HG02884 (cell line): ENCODE measurements around the gene MBTPS1.

ENCODE experiments used
- ATAC-seq: cut with Tn5 transposase; IDR thresholded peaks from one replicate; pipeline ENCODE4 v1.9.1; 2021; ENCODE audit warnings: mild to moderate bottlenecking, moderate library complexity; ENCODE audit not compliant: unreplicated experiment

MBTPS1 gene

DNA sequence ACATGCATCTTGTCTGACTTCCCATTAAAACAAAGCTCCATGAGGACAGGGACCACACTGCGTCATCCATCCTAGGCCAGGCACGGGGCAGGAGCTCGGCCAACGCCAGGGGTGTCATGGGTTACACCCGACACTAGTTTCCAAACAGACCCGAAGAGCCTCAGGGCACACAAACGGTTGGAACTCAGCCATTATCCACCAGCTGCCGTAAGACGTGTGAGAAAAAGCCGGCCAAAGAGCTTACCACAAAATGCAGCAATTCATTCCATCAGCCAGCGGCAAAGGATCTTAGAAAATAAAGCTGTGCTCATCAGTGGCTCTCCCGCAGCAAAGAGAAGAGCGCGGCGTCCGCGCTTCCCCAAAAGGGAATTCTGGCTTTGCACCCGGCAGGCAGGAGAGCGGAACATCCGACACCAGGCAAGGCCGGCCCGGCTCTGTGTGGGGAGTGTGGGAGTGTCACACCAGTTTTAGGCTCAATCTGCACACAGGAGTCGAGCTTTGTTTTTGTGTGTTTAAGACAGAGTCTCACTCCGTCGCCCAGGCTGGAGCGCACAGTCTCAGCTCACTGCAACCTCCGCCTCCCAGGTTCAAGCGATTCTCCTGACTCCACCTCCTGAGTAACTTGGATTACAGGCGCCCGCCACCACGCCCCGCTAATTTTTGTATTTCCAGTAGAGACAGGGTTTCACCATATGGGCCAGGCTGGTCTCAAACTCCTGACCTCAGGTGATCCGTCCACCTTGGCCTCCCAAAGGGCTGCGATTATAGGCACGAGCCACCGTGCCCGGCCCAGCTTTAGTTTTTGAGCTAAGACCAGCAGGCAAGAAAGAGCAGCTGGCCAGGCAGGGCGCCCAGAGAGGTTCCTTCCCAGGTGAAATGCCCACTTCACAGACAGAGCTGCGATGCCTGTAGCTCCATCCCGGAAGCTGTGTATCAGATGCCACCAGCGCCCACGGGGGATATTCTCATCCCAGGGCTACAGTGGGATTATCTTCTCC lies 75.6 kb downstream of the MBTPS1 start:
- no peak for ATAC-seq

DNA sequence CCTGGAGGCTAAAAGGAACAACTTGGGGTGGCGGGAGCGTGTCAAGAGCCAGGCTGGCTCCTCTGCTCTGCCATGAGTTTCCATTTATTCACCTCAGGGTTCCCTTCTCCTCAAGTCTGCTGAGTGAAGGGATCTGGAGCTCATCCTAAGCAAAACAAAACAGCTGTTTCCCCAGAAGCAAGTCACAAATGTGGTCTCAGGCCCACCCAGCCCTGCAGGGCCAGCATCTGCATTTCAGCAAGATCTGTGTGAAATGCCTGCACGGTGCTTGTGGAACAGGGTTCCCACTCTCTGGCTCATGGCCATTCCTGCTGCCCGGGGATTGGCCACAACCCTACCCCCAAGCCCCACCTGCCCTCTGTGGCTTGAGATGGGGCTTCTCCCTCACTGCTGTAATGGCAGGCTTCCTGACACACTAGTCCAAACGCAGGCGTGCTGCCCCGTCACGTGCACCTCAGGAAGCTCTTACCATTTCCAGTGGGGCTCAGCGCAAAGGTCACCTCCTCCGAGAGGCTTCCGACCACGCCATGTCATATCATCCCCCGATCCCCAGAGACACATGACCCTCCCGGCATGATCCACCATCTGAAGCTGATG lies 76.4 kb downstream of the MBTPS1 start:
- ATAC-seq = no peak

DNA sequence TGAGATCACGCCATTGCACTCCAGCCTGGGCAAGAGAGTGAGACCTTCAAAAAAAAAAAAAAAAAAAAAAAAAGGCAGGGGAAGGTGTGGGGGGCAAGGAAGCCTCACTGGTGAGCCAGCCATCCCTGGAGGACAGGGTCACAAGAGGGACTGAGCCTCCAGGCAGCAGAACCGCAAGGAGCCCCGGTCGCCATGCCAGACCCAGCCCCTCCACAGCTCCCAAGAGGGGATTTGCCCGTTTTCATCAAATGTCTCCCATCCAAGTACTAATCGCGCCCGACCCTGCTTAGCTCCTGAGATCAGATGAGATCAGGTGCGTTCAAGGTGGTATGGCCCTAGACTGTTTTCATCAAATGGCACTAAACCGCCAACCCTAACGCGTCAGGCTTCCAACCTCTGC lies 77.0 kb downstream of the MBTPS1 start:
- no peak for ATAC-seq

DNA sequence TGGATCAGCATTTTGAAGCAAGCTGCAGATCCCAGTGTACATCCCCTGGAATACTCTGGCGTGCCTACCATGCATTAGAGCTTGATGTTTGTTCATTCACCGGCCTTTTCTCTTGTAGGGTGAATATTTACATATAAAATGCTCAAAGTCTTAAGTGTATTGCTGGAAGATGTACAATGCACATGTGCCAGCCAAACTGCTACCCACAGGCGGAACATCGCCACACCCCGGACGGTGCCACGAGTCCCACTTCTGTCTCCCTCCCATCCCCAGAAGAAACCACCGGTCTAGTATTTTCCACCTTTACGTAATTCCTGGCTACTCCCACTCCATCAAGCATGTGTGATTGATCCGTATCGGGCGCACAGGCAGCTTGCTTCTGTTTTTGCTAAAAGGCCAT lies 78.3 kb downstream of the MBTPS1 start:
- no peak for ATAC-seq

DNA sequence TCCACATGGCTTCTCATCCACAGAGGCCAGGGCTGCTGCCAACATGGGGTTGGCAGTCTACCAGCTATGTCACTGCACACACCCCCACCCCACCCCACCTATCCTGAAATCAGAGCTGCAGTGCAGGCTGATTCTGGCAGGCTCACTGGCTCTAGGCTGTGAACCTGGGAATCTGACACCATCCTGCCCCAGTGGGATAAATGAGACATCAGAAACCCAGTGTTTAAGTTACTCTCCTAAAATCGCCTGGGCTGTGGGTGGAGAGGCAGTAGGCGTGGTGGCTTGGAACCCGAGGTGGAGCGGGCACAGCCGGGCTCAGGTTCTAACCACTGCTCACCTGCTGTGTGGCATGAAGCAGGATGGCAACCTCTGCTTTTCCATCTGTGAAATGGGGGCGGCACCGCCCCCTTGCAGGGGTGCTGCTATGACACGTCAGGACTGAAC lies 79.7 kb downstream of the MBTPS1 start:
- ATAC-seq = no peak

DNA sequence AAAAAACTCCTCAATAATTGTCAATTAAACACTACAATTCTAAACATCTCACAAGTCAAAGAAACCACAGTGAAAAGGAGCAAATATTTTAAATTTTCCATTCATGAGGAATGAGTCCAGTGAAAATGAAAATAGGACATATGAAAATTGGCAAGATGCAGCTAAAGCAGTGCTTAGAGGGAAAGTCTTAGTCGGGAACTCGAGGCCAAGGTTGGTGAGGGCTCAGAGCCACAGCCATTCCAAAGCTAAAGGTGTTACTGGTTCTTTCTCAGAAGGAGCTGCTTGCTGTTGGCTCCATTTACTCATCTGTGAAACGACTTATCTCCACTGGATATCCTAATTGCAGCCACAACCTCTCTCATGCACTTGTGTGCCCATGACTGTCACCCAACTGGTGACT lies 80.6 kb downstream of the MBTPS1 start:
- no peak for ATAC-seq

DNA sequence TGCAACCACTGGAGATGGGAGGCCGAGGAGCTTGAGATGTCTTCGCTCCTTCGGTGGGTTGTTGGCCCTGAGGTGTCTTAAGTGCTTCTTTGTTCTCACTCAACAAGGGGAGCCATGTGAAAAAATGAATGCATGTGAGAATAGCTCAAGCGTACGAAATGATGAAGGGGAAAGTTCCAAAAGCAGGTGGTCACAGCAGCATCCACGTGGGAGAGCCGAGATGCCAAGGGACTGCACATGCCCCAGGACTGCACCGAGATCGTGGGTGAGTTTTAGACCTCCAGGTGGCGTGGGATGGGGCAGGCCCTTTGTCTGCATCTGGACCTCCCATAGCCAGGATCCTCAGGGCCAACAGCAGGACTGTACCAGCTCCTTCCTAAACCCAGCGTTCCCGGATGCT lies 82.2 kb downstream of the MBTPS1 start:
- no peak for ATAC-seq

DNA sequence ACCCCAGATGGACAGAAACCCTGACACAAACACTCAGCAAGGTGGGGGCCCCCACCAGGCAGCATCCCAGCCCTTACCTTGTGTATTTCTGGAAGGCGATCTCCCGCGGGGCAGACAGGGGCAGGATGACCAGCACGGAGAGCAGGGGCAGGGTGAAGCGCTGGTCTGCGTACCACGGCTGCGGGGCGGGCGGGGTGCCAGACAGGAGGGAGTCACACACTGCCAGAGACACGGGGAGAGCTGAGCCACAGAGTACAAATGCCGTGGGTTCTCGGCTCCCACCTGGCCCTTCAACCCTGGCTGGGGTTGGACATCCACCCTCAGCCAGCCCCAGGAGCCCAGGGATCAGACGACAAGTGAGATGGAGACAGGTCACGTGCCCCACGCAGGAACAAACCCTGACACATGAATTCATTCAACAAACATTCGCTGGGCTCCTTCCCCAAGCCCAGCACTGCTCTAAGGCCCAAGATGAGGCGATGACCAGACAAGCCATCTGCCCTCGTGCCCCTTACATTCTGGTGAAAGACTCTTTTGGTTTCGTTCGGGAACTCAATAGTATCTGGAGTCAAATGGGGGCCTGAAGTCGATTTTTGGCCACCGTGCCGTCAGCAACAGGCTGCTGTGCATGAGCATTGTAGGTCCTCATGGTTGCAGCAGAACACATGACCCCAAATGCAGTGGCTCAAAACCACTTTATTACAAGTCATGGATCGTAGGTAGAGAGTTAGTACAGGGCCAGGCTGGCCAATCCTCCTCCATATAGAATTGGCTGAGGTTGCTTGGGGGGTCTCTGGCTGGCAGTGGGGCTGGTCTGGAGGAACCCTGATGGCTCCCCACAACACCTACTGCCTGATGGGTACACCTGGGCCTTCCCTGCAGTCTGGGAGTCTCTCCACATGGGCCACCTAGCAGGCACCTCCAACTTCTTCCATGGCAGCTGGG lies 83.2 kb downstream of the MBTPS1 start:
- no peak for ATAC-seq

DNA sequence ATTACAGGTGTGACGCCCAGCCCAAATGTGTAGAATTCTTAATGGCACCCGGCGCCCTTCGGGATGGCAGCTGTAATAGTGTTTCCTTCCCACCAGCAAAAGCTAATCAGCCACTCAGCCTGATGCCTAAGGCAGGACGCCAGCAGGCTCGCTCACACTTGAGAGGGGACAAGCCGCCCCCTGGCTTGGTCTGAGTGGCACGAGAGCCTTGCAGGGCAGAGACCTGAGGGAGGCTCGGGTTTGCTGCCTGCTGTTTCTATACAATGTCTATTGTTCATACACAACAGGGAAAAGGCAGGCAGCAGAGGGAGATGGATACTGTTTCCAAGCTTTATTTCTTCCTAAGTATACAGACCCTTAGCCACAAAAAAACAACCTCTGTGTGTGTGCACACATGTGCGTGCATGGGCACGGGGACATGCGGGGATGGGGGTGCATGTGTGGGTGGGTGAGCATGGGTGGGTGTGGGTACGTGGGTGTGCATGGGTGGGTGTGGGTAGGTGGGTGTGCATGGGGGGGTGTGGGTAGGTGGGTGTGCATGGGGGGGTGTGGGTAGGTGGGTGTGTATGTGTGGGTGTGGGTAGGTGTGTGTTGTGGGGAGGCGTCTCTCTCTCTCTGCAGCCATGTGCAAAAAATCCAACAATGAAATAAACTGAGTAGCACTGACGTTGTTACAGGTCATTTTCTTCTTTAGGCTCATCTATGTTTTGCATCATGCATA lies 84.1 kb downstream of the MBTPS1 start:
- no peak for ATAC-seq

DNA sequence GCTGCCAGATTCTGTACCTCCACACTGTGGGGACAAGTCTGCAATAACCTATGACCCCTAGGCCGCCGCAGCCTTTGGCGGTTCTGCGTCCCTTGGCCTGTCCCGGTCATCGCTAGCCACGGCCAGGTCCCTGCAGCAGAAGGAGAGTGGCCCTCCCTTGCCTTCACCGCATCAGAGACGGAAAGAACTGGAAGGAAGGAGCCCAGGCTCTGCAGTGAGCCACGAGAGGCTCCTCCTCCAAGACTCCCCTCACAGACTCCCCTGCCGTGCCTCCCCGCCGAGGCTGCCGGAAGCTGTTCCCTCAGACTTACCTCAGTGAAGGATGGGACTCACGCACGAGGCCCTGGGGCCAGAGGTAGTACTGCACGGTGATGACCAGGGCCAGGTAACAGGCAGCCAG lies 85.2 kb downstream of the MBTPS1 start:
- ATAC-seq = no peak

DNA sequence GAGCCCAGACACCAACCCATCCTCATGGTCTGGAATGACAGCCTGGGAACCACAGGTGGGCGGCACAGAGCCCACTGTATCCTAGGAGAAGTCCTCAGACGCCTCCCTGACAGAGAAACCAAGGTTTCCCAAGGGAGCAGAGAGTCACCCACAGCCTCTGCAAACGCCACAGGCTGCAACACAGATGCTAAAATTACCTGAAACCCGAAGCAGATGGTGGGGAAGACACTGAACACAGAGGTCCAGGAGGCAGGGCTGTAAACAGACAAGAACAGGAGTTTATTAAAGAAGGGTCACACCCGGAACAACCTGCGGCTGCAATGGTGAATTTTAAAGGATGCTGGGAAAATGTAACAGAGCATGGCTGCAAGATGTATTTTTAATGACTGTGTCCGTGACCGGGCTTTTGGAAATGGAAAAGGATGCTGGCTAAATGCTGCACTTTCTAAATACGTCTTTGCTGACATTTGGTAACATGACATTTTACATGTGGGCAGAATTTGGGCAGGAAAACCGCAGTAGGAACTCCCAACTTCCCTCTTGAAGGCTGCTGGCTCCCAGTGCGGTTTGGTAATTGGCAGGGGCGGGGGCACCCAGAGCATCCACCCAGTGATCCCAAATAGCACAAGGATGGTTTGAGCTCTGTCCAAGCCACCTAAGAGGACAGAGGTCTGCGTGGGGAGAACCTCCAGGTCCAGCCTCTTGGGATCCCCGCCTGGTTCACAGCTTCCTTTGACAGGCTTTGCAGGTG lies 87.3 kb downstream of the MBTPS1 start:
- no peak for ATAC-seq

DNA sequence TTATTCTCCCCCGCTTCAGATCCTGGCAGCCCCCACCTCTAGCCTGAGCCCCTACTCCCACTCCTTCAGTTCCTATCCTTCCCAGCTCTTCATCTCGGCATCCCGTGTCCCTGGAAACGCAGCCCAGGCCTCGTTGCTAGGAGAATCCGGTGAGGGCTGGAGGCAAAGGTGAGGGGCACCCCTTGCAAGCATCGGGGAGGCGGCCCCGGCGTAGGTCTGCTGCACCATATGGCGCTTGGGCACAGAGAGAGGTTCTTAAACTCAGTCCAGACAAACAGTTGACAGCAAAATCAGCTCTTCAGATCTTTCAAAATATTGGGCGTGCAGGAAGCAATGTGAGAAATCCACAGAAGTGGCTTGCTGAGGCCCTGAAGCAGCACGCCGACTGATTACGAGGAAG lies 89.1 kb downstream of the MBTPS1 start:
- ATAC-seq = no peak

DNA sequence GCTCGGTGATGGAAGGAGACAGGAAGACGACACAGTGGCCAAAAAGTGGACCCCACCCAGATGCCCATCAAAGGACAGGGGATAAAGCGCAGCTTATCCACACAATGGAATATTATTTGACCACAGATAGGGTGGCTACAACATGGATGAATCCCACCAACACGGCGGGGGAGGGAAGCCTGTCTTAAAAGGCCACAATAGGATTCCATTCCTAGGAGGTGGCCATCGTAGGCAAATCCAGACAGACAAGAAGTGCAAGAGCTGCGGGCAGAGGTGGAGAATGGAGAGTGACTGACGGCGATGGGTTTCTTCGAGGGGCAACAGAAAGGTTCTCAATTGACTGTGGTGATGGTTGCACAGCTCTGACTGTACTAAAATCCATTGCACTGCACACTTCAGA lies 90.1 kb downstream of the MBTPS1 start:
- ATAC-seq = no peak

DNA sequence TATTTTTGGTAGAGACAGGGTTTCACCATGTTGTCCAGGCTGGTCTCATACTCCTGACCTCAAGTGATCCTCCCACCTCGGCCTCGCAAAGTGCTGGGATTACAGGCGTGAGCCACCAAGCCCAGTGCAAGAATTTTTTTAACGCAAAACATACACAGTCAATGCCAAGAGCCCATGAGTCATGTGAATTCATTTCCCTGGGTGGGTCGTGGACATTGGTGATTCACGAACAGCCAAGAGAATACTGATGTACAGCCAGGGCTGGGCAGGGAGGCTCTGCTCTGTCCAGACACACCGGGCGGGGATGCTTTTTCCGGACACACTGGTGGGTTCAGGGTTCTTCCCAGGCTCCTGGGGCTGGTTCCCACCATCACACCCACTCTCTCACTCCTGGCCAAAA lies 91.9 kb downstream of the MBTPS1 start:
- ATAC-seq = no peak

DNA sequence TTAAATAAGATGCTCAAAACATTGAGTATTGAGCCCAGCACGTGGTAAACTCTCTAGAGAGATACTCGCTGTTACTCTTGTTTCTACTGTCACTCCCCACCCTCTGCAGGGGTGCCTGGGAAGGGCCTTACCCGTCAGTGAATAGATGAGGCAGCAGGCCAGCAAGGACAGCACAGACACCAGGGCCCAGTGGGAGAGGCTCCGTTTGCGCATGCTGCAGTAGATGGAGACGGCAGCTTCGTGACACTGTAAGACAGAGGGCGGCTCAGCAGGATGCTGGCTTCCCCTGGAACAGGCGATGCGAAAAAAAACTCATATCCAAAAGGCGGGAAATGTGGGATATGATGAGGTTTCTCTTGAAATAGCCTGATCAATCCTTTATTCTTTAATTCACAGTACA lies 94.1 kb downstream of the MBTPS1 start:
- no peak for ATAC-seq

DNA sequence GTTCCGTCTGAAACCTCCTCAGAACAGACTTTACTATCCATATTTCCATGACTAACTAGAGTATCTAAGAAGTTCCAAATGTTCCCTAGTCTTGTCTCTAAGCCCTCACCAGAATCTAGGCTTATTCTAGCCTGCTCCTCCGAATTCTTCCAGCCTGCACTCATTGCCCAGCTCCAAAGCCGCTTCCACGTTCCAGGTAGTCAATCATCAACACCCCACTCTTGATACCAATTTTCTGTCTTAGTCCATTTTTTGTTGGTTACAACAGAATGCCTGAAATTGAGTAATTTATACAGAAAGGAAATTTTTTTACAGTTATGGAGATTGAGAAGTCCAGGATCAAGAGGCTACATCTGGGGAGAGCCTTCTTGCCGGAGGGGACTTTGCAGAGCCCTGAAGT lies 95.3 kb downstream of the MBTPS1 start:
- ATAC-seq = no peak

DNA sequence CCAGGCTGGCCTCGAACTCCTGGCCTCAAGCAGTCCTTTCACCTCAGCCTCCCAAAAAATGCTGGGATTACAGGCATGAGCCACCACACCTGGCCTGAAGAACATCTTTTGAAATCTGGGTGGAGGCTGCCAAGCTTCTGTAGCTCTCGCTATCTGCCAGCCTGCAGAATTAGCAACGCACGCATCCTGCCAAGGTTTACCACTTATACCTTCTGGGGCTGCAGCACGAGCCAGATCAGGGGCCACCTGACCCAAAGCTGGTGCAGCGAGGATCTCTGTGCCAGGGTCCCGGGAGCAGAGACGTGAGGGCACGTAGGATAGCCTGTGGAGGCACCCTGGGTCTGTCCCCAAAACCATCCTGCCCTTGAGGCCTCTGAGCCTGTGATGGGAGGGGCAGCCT lies 96.4 kb downstream of the MBTPS1 start:
- no peak for ATAC-seq

DNA sequence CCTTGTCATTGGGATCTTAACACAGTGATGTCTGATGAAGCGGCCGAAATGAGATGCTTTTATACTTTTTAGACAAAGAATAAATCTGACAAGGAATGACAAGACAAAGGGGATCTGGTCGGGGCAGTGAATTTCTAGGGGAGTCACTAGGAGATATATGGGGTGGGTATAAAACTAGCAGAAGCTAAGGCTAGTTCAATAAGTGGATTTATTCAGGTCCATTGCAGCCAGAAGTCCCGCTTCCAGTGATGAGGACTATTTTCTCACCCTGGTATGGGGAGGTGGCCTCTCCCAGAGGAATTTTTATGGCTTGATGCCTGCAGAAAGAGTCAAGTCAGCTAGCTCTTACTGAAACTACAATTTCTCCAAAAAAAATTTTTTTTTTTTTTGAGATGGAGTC lies 98.0 kb downstream of the MBTPS1 start:
- ATAC-seq = no peak

DNA sequence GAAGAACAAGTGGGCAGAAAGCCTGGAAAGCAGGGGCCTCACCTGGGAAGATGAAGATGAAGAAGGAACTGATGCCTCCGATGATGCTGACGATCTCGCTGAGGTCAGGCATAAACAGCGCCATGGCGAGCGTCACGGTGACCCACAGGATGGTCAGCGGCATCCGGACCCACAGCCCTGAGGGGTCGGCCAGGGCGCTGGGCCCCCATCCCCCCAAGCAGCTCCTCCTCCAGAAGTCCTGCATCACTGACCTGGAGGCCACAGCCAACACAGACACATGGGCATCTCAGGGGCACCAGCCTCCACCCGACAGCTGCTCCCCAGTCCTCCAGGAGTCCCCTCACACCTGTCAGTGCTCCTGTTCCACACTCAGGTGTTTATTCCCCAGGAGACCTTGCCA lies 100.3 kb downstream of the MBTPS1 start:
- no peak for ATAC-seq

DNA sequence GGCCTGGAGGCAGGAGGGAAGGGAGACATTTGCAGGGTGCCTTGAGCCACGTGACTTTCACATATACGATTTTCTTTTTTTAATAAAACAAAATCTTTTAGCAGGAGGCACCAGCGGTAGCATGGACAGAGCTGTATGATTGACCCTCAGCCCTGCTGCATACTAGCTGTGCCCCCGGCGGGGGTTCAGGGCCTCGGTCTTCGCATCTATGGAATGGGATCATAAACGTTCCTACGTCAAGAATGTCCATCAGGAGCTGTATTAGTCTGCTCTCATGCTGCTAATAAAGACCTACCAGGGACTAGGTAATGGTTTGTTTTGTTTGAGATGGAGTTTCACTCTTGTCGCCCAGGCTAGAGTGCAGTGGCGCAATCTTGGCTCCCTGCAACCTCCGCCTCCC lies 101.3 kb downstream of the MBTPS1 start:
- ATAC-seq = no peak
